Activated naive CD4-positive, alpha-beta T cell treated with anti-CD3 and anti-CD28 coated beads, Interleukin-2, amount 10 ng/mL, durations not matched to agents 7 days and 5 days (primary cell): Measurements from ENCODE around the gene CNOT6L.
"Not testable (repeated sequence)": the region's sequence is repeated elsewhere in the genome, so short reads cannot be mapped to it uniquely, and the experiment has no call there.

Experiments used
- CTCF ChIA-PET: fragments of 350-600 bp; sonication (Branson Sonifier 250); formaldehyde crosslinking; loops from one replicate; lab custom pipeline; 2021; ENCODE audit warnings: antibody characterized with exemption; lab: Charles Lee
- DNase-seq: peaks from one replicate; pipeline ENCODE4 v3.0.0-alpha.2; 2020
- H3K27ac Mint-ChIP-seq: one replicate; pipeline ENCODE4 v1.8.0; 2021; ENCODE audit warnings: mild to moderate bottlenecking, moderate library complexity, mixed read lengths
- H3K27me3 Mint-ChIP-seq: one replicate; pipeline ENCODE4 v1.8.0; 2021; ENCODE audit warnings: mild to moderate bottlenecking, mixed read lengths
- H3K36me3 Mint-ChIP-seq: one replicate; pipeline ENCODE4 v1.8.0; 2021; ENCODE audit warnings: mixed read lengths
- H3K4me1 Mint-ChIP-seq: one replicate; pipeline ENCODE4 v1.8.0; 2021; ENCODE audit warnings: mixed read lengths
- H3K4me3 Mint-ChIP-seq: one replicate; pipeline ENCODE4 v1.8.0; 2021; ENCODE audit warnings: mild to moderate bottlenecking, moderate library complexity, mixed read lengths
- H3K9me3 Mint-ChIP-seq: one replicate; pipeline ENCODE4 v1.8.0; 2021; ENCODE audit warnings: mixed read lengths

Gene CNOT6L

GRCh38 chr4:77745792-77746191, 73.4 kb downstream of the CNOT6L start:
- Mint-ChIP-seq H3K36me3 (peaks cover 44% of the 10 kb centered on the region), H3K9me3 (no peaks in the 10 kb centered on the region), H3K27ac (no peak overlapping the region), H3K4me1 (peaks cover 6% of the 10 kb centered on the region), H3K27me3 (no peaks in the 10 kb centered on the region), H3K4me3 (no peak overlapping the region)
- CTCF ChIA-PET: no interaction called here
- DNase-seq: no peak

- Mint-ChIP-seq H3K27me3 (no peaks in the 10 kb centered on the region), H3K4me1 (peaks cover 17% of the 10 kb centered on the region), H3K27ac (no peak overlapping the region), H3K36me3 (peaks cover 52% of the 10 kb centered on the region), H3K9me3 (no peaks in the 10 kb centered on the region), H3K4me3 (no peak overlapping the region)
- no peak for DNase-seq
- CTCF ChIA-PET: no interaction called here
Observed at GRCh38 chr4:77742054-77742453, 77.1 kb downstream of the CNOT6L start.

DNA sequence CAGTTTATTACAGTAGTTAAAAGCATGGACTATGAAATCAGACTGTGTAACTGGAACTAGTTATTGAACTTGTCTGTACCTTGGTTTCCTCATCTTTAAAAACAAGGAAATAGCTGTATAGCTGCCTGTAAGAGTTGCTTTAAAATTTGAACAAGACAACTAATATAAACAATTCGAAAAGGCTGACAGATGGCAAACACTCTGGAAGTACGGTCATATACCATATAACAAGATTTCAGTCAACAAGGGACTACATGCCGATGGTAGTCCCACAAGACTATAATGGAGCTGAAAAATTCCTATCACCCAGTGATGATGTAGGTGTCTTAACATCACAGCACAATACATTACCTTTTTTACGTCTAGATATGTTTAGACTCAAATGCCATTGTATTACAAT, 78.7 kb downstream of the CNOT6L start:
- H3K27ac Mint-ChIP-seq: no peak overlapping the region
- H3K27me3 Mint-ChIP-seq: no peaks in the 10 kb centered on the region
- CTCF ChIA-PET: no interaction called here
- DNase-seq: no peak
- H3K4me1 Mint-ChIP-seq: peaks cover 29% of the 10 kb centered on the region
- no peaks in the 10 kb centered on the region for H3K9me3 Mint-ChIP-seq
- peaks cover 61% of the 10 kb centered on the region for H3K36me3 Mint-ChIP-seq
- no peak overlapping the region for H3K4me3 Mint-ChIP-seq

GRCh38 chr4:77734928-77735327, 84.2 kb downstream of the CNOT6L start:
- CTCF ChIA-PET: interaction anchor here (0.7 to 1.4 kb wide), 2 partner anchors 28 to 128 kb away, joined by 3 to 4 read pairs; partner anchors contain the start of gene MRPL1
- DNase-seq: peak; percentile 52
- Mint-ChIP-seq H3K4me1 (peaks cover 60% of the 10 kb centered on the region), H3K4me3 (peak overlapping the region; percentile 35), H3K9me3 (no peaks in the 10 kb centered on the region), H3K27ac (peak overlapping the region; percentile 70), H3K36me3 (peaks cover 76% of the 10 kb centered on the region), H3K27me3 (no peaks in the 10 kb centered on the region)

GRCh38 chr4:77731656-77732055, 87.5 kb downstream of the CNOT6L start:
- CTCF ChIA-PET: interaction anchor here (0.8 to 1.8 kb wide), 3 partner anchors 9 to 113 kb away, joined by 3 to 4 read pairs (median 3); no protein-coding TSS in a partner anchor
- Mint-ChIP-seq H3K27me3 (no peaks in the 10 kb centered on the region), H3K36me3 (peaks cover 70% of the 10 kb centered on the region), H3K27ac (no peak overlapping the region), H3K4me3 (no peak overlapping the region), H3K9me3 (no peaks in the 10 kb centered on the region), H3K4me1 (peaks cover 56% of the 10 kb centered on the region)
- DNase-seq: no peak

DNA sequence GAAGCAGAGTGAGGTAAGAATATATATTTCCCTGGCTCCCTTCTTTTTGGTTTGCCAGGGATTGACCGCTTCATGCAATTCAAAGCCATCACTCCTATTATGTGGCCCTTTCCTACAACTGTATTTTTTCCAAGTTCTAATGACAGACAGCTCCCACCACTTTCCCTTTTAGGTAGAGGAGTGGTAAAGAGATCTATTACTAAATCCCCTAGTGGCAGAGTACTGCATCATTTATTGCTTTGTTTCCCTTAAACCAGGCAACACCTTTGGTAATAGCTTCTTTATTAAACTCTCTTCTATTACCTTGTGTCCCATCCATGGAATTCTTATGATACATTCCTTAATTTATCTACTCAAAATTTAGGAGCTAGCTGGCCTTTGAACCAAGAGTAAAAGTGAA, 90.7 kb downstream of the CNOT6L start:
- Mint-ChIP-seq H3K9me3 (no peaks in the 10 kb centered on the region), H3K36me3 (peaks cover 69% of the 10 kb centered on the region), H3K27ac (peak overlapping the region; percentile 54), H3K4me1 (peaks cover 26% of the 10 kb centered on the region), H3K4me3 (no peak overlapping the region), H3K27me3 (no peaks in the 10 kb centered on the region)
- CTCF ChIA-PET: interaction anchor here (0.7 to 1.5 kb wide), 7 partner anchors 8 to 149 kb away, joined by 3 to 5 read pairs (median 3); partner anchors contain the start of gene MRPL1
- no peak for DNase-seq

- H3K4me3 Mint-ChIP-seq: no peak overlapping the region
- H3K4me1 Mint-ChIP-seq: peaks cover 20% of the 10 kb centered on the region
- no peaks in the 10 kb centered on the region for H3K27me3 Mint-ChIP-seq
- no peak for DNase-seq
- CTCF ChIA-PET: interaction anchor here (0.9 kb wide), 1 partner anchor 8 kb away, joined by 3 read pairs; no protein-coding TSS in a partner anchor
- peaks cover 65% of the 10 kb centered on the region for H3K36me3 Mint-ChIP-seq
- no peaks in the 10 kb centered on the region for H3K9me3 Mint-ChIP-seq
- no peak overlapping the region for H3K27ac Mint-ChIP-seq
Observed at GRCh38 chr4:77721073-77721472, 98.1 kb downstream of the CNOT6L start.

- peaks cover 63% of the 10 kb centered on the region for H3K36me3 Mint-ChIP-seq
- H3K27ac Mint-ChIP-seq, H3K27me3 Mint-ChIP-seq, H3K4me3 Mint-ChIP-seq, DNase-seq, H3K9me3 Mint-ChIP-seq, CTCF ChIA-PET: not testable (repeated sequence)
- peaks cover 37% of the 10 kb centered on the region for H3K4me1 Mint-ChIP-seq
Observed at GRCh38 chr4:77718500-77718899, 100.7 kb downstream of the CNOT6L start.

DNA sequence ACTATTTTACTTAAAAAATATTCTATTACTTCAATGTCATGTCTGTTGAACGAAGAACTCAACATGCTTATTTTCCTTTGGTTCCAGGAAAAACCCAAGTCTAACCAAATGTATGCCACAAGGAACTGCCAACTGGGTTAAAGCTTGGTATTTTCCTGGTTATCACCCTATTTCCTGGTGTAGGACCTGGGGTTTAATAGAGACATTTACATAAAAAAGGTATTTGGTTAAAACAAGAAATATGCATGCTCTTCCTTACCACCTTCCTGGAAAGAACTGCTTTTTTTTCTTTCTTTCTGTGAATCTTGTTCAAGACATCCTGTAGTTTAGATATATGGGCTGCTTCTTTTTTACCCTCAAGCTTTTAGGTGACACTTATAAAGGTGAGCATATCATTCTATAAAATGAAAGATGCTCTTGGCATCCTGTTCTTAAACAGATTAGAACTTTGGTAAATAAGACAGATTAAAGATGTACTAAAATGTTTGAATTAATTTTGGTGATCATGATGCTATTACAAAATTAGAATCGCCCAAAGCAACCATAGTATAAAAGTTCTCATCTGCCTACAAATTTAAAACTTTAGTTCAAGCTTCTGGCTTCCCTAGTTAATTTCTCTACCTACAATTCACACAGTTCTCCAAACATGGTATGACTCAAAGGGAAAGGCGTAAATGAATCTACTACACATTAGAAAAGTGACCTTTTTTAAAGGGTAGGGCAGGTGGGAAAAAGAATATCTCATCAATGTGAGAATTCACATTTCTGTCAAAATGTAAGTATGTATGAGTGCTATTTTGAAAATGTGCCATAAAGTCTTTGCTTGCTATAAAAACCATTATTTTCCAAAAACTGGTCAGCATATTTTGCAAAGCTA, 103.5 kb downstream of the CNOT6L start:
- Mint-ChIP-seq H3K4me3 (no peak overlapping the region), H3K4me1 (peaks cover 37% of the 10 kb centered on the region), H3K9me3 (no peaks in the 10 kb centered on the region), H3K27me3 (no peaks in the 10 kb centered on the region), H3K27ac (peak overlapping the region; percentile 77), H3K36me3 (peaks cover 67% of the 10 kb centered on the region)
- CTCF ChIA-PET: no interaction called here
- no peak for DNase-seq

DNA sequence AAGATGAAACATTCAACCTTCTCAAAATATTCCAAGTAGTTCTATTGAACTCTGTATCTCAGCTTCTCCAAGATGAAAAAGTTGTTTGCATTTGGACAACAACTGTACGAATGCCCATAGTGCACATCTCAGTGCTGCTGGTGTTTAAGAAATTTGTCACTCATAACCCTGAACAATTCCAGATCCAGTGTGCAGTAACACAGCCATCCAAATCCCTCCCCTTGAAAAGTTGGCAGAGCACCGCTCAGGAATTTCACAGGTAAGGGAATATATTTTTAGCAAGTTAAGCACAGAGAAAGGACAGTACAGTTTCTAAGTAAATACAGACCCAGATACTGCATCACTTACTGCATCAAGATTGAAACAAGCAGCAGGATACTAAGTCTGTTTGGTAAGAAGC, 104.7 kb downstream of the CNOT6L start:
- no peaks in the 10 kb centered on the region for H3K9me3 Mint-ChIP-seq
- no peak overlapping the region for H3K4me3 Mint-ChIP-seq
- DNase-seq: no peak
- peaks cover 66% of the 10 kb centered on the region for H3K36me3 Mint-ChIP-seq
- peak overlapping the region; percentile 65 for H3K27ac Mint-ChIP-seq
- CTCF ChIA-PET: no interaction called here
- H3K27me3 Mint-ChIP-seq: no peaks in the 10 kb centered on the region
- H3K4me1 Mint-ChIP-seq: peaks cover 37% of the 10 kb centered on the region

- Mint-ChIP-seq H3K4me1 (peaks cover 32% of the 10 kb centered on the region), H3K9me3 (no peaks in the 10 kb centered on the region), H3K4me3 (no peak overlapping the region), H3K27me3 (no peaks in the 10 kb centered on the region), H3K27ac (no peak overlapping the region), H3K36me3 (peaks cover 60% of the 10 kb centered on the region)
- no peak for DNase-seq
- CTCF ChIA-PET: no interaction called here
Observed at GRCh38 chr4:77713884-77714283, 105.3 kb downstream of the CNOT6L start.

DNA sequence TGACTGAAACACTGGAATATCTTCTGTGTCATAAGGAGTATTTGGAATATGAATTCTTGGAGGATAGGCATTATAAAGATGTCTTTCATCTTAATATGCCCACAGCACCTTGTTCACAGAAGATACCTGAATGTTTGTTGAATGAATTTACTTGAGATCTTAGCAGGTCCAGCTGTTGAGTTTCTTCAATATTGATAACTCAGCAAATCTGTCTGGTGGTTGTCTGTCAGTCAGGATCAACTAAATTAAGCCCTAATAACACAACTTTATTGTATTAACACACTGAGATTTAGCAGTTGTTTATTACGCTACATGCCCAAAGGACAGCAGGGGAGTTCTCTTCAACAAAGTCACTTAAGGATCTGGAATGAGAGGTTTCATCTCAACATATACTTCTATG, 106.5 kb downstream of the CNOT6L start:
- DNase-seq: no peak
- peaks cover 32% of the 10 kb centered on the region for H3K4me1 Mint-ChIP-seq
- no peak overlapping the region for H3K4me3 Mint-ChIP-seq
- peaks cover 56% of the 10 kb centered on the region for H3K36me3 Mint-ChIP-seq
- H3K9me3 Mint-ChIP-seq: no peaks in the 10 kb centered on the region
- no peaks in the 10 kb centered on the region for H3K27me3 Mint-ChIP-seq
- CTCF ChIA-PET: no interaction called here
- H3K27ac Mint-ChIP-seq: peak overlapping the region; percentile 10

- CTCF ChIA-PET: no interaction called here
- no peak overlapping the region for H3K4me3 Mint-ChIP-seq
- peaks cover 49% of the 10 kb centered on the region for H3K36me3 Mint-ChIP-seq
- peak overlapping the region; percentile 0 for H3K27ac Mint-ChIP-seq
- no peaks in the 10 kb centered on the region for H3K9me3 Mint-ChIP-seq
- DNase-seq: no peak
- H3K27me3 Mint-ChIP-seq: no peaks in the 10 kb centered on the region
- peaks cover 21% of the 10 kb centered on the region for H3K4me1 Mint-ChIP-seq
Observed at GRCh38 chr4:77711469-77711868, 107.7 kb downstream of the CNOT6L start.

DNA sequence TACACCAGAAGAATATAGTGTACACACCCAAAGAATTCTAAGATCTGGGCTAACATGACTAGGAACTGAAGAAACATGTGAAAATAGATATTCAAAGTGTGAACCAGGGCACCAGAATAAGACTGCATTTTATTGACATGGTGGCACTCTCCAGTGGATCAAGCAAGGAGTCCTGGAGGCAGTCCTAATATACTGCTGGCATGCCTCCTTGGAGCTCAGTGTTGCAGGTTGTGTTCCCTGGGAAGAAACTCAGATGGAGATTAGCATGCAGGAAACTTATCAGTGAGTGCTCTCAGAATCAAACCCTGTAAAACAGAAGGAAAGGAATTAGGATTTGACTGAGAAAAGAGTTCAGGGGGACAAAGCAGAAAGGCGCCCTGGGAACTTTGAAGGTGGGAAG, 108.5 kb downstream of the CNOT6L start:
- Mint-ChIP-seq H3K4me1 (peaks cover 13% of the 10 kb centered on the region), H3K4me3 (no peak overlapping the region), H3K9me3 (no peaks in the 10 kb centered on the region), H3K27me3 (no peaks in the 10 kb centered on the region), H3K36me3 (peaks cover 43% of the 10 kb centered on the region), H3K27ac (no peak overlapping the region)
- no peak for DNase-seq
- CTCF ChIA-PET: no interaction called here

- Mint-ChIP-seq H3K36me3 (peaks cover 40% of the 10 kb centered on the region), H3K4me1 (peaks cover 9% of the 10 kb centered on the region), H3K27me3 (peaks cover 1% of the 10 kb centered on the region), H3K4me3 (no peak overlapping the region), H3K27ac (no peak overlapping the region), H3K9me3 (no peaks in the 10 kb centered on the region)
- CTCF ChIA-PET: no interaction called here
- DNase-seq: no peak
Observed at GRCh38 chr4:77710059-77710458, 109.1 kb downstream of the CNOT6L start.
